T-helper 1 cell (primary cell): ENCODE data around the gene RAB12.

ENCODE experiments used
- DNase-seq, 5 donors: peaks; one replicate each; pipeline ENCODE4 v3.0.0-alpha.2; 2012 to 2020

The RAB12 gene

DNA sequence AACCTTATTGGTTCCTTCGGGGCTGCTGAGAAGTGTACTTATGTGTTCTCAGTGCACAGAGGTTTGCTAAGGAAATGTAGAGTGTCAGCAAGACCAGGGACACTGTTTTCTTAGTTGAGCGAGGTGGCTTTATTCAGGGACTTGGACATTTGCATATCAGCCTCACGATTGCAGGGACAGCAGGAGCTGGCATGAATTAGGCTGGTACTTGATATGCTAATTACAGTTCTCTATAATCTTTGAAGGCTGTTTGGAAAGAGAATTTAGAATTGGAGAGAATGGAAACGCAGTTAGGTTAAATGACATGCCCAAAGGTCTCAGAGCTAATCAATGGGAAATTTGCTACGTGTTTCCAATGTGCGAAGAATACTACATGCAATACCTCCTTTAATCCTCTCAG, 77.4 kb downstream of the RAB12 start:
- DNase-seq, result no peak

DNA sequence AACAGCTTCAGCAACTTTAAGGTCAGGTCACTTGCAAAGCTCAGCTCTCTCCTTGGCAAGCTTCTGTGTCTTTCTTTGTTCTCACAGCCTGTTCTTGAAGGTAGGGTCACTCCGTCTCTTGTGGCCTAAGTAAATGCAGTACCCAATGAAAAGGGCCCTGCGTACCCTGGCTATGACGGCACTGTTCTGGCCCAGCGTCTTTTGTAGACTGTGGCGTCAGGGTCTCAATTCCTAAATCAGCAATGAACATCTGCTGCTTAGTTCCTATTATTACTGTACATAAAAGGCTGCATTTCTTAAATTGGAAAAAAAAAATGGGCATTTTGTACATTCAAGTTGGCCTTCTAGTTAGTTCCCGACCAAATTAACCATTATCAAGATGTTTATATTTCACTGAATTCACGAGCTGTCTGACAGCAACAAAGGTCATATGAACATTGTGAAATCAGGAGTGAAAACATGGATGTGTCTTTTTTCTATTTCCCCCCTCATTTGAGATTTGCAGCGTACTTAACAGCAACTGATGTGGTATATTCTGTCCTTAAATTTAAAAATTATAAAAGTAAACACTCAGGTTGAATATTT, 79.1 kb downstream of the RAB12 start:
- DNase-seq, result no peak

DNA sequence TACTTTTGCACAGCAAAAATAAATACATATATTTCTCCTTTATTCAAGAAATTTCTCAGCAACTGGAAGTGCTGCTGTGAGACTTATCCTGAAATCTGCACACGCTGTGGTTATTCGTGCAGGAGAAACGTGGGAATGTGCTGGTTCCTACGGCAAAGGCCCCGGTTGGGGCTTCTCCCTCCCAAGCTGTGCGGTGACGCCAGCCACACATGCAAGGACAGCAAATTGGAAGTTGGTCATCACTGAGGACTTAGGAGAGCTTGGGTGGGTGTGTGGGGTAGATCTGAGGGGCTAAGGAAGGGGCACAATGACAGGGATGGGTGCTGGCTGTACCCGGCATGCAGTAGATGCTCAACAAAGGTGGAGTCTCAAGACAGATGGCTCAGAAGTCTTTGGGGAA, 79.6 kb downstream of the RAB12 start:
- no peak for DNase-seq
